T-helper 1 cell (primary cell): ENCODE measurements around the gene GDPD4.

Experiments used
- DNase-seq, 5 donors: peaks; one replicate each; pipeline ENCODE4 v3.0.0-alpha.2; 2012 to 2020

GDPD4 gene

GRCh38 chr11:77172666-77172982 is 128.9 kb downstream of the GDPD4 start:
- no peak for DNase-seq

- DNase-seq: no peak
These were observed 129.4 kb downstream of the GDPD4 start for GRCh38 chr11:77171885-77172665.

GRCh38 chr11:77171254-77171653 is 130.2 kb downstream of the GDPD4 start:
- no peak for DNase-seq

- DNase-seq: no peak
These were observed 131.4 kb downstream of the GDPD4 start for GRCh38 chr11:77170107-77170506.

- no peak for DNase-seq
These were observed 133.7 kb downstream of the GDPD4 start for GRCh38 chr11:77167791-77168190.

- DNase-seq: no peak
These were observed 134.3 kb downstream of the GDPD4 start for GRCh38 chr11:77167111-77167626.
